Measurements from ENCODE around the gene SMAD2. TPM values are rescaled to one million over a fixed set of nuclear protein-coding genes. Genes with fewer than 3 reads are reported as not detected.

The SMAD2 gene
- total and polyA plus RNA-seq, 9 of the 15 experiments (the other 6 are each of a cell fraction or from before 2014, with no cell fraction given), result 9.2 to 49.6 (median 33.7) TPM

DNA sequence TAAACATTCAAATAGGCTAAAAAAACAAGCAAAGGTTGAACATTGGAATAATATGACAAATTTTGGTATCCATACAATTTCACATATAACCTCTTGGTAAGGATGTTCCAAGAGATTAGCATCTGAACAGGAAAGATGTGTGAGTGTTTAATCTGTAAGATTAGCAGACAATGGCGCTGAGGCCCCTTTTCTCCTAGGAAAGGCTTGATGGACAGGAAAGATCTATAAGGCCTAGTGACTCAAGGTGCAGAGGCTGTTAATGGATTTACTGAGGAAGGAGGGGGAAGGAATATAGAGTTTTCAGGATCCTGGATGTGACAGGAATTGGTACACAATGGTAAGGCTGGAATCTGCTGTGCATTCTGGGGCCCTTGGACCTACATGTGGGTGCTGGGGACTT, 48.1 kb upstream of the SMAD2 start (continued):
- no peak for TF ChIP-seq SIN3A (IDR thresholded peaks at IDR 0.05; ENCODE audit: borderline replicate concordance in 2 of 2, control insufficient read depth in 1 of 2, low read depth in 2 of 2, low read length in 2 of 2)
- no peak for TF ChIP-seq RUNX1 (IDR thresholded peaks at IDR 0.05; ENCODE audit: low read depth)
- TF ChIP-seq ZKSCAN3 (CRISPR knock-in tag; IDR thresholded peaks at IDR 0.05), result no peak
- TF ChIP-seq EZH2 (IDR thresholded peaks at IDR 0.05; ENCODE audit: borderline replicate concordance, low read depth, low read length), result no peak
- no peak for TF ChIP-seq POU5F1 (IDR thresholded peaks at IDR 0.05; ENCODE audit: borderline replicate concordance, low read depth, low read length, partially characterized antibody)

DNA sequence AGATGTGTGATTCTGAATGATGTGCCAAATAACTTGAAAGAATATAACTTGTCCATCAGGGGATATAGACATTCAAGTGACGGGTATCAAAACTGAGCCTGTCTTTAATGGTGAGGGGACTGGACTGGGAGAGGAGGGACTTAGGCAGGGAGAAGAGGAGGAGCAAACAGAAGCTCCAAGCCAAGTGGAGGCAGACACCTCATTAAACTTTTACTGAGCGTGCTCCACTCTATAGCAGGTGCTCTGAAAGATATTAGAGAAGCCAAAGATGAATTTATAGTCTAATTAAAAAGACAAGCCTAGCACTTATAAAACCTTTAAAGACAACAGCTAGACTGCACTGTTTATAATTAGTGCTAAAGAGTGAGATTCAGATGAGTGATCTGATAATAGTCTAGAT, 47.7 kb upstream of the SMAD2 start:
- BruUV-seq (replicated peaks), result no TSS peak
- no peaks in the 10 kb centered on the region for H4K20me1 ChIP-seq (replicated peaks; ENCODE audit: control insufficient read depth, insufficient read depth, low read length)
- DNase-seq (ENCODE audit: extremely low read depth in 1 of 4, low spot score in 3 of 4), result no peak
- no peaks in the 10 kb centered on the region; a peak in 1 of 5 replicates for H3K27me3 ChIP-seq (ENCODE audit: control insufficient read depth in 2 of 2, insufficient read depth in 2 of 2, low read length in 2 of 2)
- no peak overlapping the region for H3K9ac ChIP-seq (ENCODE audit: insufficient read depth in 1 of 2, low read depth in 2 of 2, low read length in 2 of 2)
- H3K9me1 ChIP-seq (ENCODE audit: control insufficient read depth, insufficient read depth, low read length), result no peaks in the 10 kb centered on the region
- no peak overlapping the region for H3K4me3 ChIP-seq
- ATAC-seq, result no peak
- in situ Hi-C loops (cut with MboI) (no loop called here), intact Hi-C loops (cut with micrococcal nuclease) (no loop called here)
- no peaks in the 10 kb centered on the region for H3K9me3 ChIP-seq (replicated peaks; ENCODE audit: control insufficient read depth, insufficient read depth, low read depth, low read length)
- no peak overlapping the region for H3K27ac ChIP-seq (ENCODE audit: extremely low read depth, low read depth, low read length)
- H3K4me2 ChIP-seq (ENCODE audit: insufficient read depth, low read length), result no peak overlapping the region
- WGBS (ENCODE audit: insufficient coverage, low coverage, missing lambda C conversion rate), result 52% methylated on average over 2 of the region's 2 CpGs
- CTCF ChIA-PET (ENCODE audit: low intra/inter-chr PET ratio), result interaction anchor here (0.5 kb wide), 1 partner anchor 17 kb away, joined by 4 read pairs; no protein-coding TSS in a partner anchor
- H2AFZ ChIP-seq (ENCODE audit: low read depth, low read length), result no peak overlapping the region
- H3K36me3 ChIP-seq (ENCODE audit: control insufficient read depth, insufficient read depth, low read length), result no peaks in the 10 kb centered on the region
- no peak for FAIRE-seq
- POLR2A ChIA-PET, result no interaction called here
- no peaks in the 10 kb centered on the region for H3K79me2 ChIP-seq (ENCODE audit: control insufficient read depth, insufficient read depth, low read length)
- no peaks in the 10 kb centered on the region; a peak in 1 of 5 replicates for H3K4me1 ChIP-seq (replicated peaks in 1 of 2; ENCODE audit: control insufficient read depth in 2 of 2, insufficient read depth in 2 of 2, low read length in 2 of 2)
- TF ChIP-seq CBX5 (IDR thresholded peaks at IDR 0.05; ENCODE audit: borderline replicate concordance, low read depth) (no peak), ZNF785 (CRISPR knock-in tag; IDR thresholded peaks at IDR 0.05) (no peak), STAG1 (CRISPR knock-in tag; IDR thresholded peaks at IDR 0.05; ENCODE audit: borderline replicate concordance) (no peak), ZBTB17 (CRISPR knock-in tag; IDR thresholded peaks at IDR 0.05) (no peak), TSC22D4 (tag; IDR thresholded peaks at IDR 0.05) (no peak), CBFA2T2 (conservative IDR thresholded peaks at IDR 0.05) (no peak), HIVEP1 (CRISPR knock-in tag; IDR thresholded peaks at IDR 0.05) (no peak), NFXL1 (CRISPR knock-in tag; IDR thresholded peaks at IDR 0.05) (no peak), MTF1 (CRISPR knock-in tag; IDR thresholded peaks at IDR 0.05; ENCODE audit: borderline replicate concordance) (no peak), ZNF57 (CRISPR knock-in tag; IDR thresholded peaks at IDR 0.05) (no peak)
- TF ChIP-seq, protein P1, sequence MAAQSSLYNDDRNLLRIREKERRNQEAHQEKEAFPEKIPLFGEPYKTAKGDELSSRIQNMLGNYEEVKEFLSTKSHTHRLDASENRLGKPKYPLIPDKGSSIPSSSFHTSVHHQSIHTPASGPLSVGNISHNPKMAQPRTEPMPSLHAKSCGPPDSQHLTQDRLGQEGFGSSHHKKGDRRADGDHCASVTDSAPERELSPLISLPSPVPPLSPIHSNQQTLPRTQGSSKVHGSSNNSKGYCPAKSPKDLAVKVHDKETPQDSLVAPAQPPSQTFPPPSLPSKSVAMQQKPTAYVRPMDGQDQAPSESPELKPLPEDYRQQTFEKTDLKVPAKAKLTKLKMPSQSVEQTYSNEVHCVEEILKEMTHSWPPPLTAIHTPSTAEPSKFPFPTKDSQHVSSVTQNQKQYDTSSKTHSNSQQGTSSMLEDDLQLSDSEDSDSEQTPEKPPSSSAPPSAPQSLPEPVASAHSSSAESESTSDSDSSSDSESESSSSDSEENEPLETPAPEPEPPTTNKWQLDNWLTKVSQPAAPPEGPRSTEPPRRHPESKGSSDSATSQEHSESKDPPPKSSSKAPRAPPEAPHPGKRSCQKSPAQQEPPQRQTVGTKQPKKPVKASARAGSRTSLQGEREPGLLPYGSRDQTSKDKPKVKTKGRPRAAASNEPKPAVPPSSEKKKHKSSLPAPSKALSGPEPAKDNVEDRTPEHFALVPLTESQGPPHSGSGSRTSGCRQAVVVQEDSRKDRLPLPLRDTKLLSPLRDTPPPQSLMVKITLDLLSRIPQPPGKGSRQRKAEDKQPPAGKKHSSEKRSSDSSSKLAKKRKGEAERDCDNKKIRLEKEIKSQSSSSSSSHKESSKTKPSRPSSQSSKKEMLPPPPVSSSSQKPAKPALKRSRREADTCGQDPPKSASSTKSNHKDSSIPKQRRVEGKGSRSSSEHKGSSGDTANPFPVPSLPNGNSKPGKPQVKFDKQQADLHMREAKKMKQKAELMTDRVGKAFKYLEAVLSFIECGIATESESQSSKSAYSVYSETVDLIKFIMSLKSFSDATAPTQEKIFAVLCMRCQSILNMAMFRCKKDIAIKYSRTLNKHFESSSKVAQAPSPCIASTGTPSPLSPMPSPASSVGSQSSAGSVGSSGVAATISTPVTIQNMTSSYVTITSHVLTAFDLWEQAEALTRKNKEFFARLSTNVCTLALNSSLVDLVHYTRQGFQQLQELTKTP (IDR thresholded peaks at IDR 0.05; ENCODE audit: low read depth in 1 of 2, partially characterized antibody in 2 of 2), result no peak
- TF ChIP-seq, protein P2, sequence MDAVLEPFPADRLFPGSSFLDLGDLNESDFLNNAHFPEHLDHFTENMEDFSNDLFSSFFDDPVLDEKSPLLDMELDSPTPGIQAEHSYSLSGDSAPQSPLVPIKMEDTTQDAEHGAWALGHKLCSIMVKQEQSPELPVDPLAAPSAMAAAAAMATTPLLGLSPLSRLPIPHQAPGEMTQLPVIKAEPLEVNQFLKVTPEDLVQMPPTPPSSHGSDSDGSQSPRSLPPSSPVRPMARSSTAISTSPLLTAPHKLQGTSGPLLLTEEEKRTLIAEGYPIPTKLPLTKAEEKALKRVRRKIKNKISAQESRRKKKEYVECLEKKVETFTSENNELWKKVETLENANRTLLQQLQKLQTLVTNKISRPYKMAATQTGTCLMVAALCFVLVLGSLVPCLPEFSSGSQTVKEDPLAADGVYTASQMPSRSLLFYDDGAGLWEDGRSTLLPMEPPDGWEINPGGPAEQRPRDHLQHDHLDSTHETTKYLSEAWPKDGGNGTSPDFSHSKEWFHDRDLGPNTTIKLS (IDR thresholded peaks at IDR 0.05; ENCODE audit: borderline replicate concordance, low read depth), result no peak
